ENCODE results near the gene FAXC. TPM values are rescaled to one million over a fixed set of nuclear protein-coding genes. Genes with fewer than 3 reads are reported as not detected.
"Not testable (repeated sequence)": the region's sequence is repeated elsewhere in the genome, so short reads cannot be mapped to it uniquely, and the experiment has no call there.

FAXC gene
- polyA plus RNA-seq, 12 donors, result 1.2 to 9.0 (median 2.8) TPM; not detected in 2

GRCh38 chr6:99288668-99289067, 60.8 kb downstream of the FAXC start:
- no peak for DNase-seq

- DNase-seq, result no peak
These were observed 62.0 kb downstream of the FAXC start for GRCh38 chr6:99287523-99287922.

- no peak for DNase-seq
These were observed 63.6 kb downstream of the FAXC start for GRCh38 chr6:99285881-99286280.

- DNase-seq, result no peak
These were observed 66.9 kb downstream of the FAXC start for GRCh38 chr6:99282479-99283062.

GRCh38 chr6:99276747-99277146, 72.7 kb downstream of the FAXC start:
- no peak for DNase-seq

GRCh38 chr6:99270826-99271225, 78.6 kb downstream of the FAXC start:
- no peak for DNase-seq

- no peak for DNase-seq
These were observed 79.4 kb downstream of the FAXC start for GRCh38 chr6:99270030-99270429.

- DNase-seq, result no peak
These were observed 80.3 kb downstream of the FAXC start for GRCh38 chr6:99269207-99269606.

- not testable (repeated sequence) for DNase-seq
These were observed 82.5 kb downstream of the FAXC start for GRCh38 chr6:99266996-99267395.

- DNase-seq, result not testable (repeated sequence)
These were observed 84.0 kb downstream of the FAXC start for GRCh38 chr6:99265447-99265846.

GRCh38 chr6:99254616-99255550, 94.6 kb downstream of the FAXC start:
- no peak for DNase-seq

GRCh38 chr6:99253271-99253670, 96.2 kb downstream of the FAXC start:
- DNase-seq, result no peak

- no peak for DNase-seq
These were observed 97.1 kb downstream of the FAXC start for GRCh38 chr6:99252421-99252820.

GRCh38 chr6:99250476-99250875, 99.0 kb downstream of the FAXC start:
- no peak for DNase-seq

GRCh38 chr6:99246602-99247001, 102.9 kb downstream of the FAXC start:
- no peak for DNase-seq

GRCh38 chr6:99241905-99242534, 107.5 kb downstream of the FAXC start:
- DNase-seq, result no peak

- no peak for DNase-seq
These were observed 113.5 kb downstream of the FAXC start for GRCh38 chr6:99236010-99236409.

- DNase-seq, result no peak
These were observed 116.3 kb downstream of the FAXC start for GRCh38 chr6:99233219-99233618.

- DNase-seq, result no peak
These were observed 117.4 kb downstream of the FAXC start for GRCh38 chr6:99232056-99232455.

GRCh38 chr6:99225172-99225571, 124.3 kb downstream of the FAXC start:
- no peak for DNase-seq
